H1 (cell line): Measurements from ENCODE around the gene GRID1. TPM values are rescaled to one million over a fixed set of nuclear protein-coding genes. Genes with fewer than 3 reads are reported as not detected.

Experiments used
- BRCA1 ChIP-seq: IDR thresholded peaks from 2 replicates; pipeline ENCODE4 v1.6.1; 2012; ENCODE audit warnings: low read depth, low read length, improper control_type of control experiment
- CTBP2 ChIP-seq: IDR thresholded peaks from 2 replicates; pipeline ENCODE4 v1.7.0; 2011; ENCODE audit warnings: borderline replicate concordance, mild to moderate bottlenecking, moderate library complexity, mixed read lengths, low read length; ENCODE audit not compliant: insufficient read depth, insufficient read length
- CTCF ChIP-seq, 3 experiments: IDR thresholded peaks; 1 replicate in 2 of 3; 2 replicates in 1 of 3; pipeline versions ENCODE4 v1.5.1 to v1.6.1; 2011; ENCODE audit warnings: low read length in 3 of 3, mild to moderate bottlenecking in 3 of 3, inconsistent platforms in 2 of 3, low read depth in 1 of 3, moderate library complexity in 1 of 3; ENCODE audit not compliant: insufficient read depth in 1 of 3; ENCODE audit errors: control extremely low read depth in 1 of 3
- POU5F1 ChIP-seq: IDR thresholded peaks from 2 replicates; pipeline ENCODE4 v1.6.1; 2011; ENCODE audit warnings: low read depth, mild to moderate bottlenecking, low read length, moderate library complexity
- TAF1 ChIP-seq: IDR thresholded peaks from 2 replicates; pipeline ENCODE4 v1.6.1; 2011; ENCODE audit warnings: mild to moderate bottlenecking, low read depth, low read length
- polyA plus RNA-seq, 7 experiments: library from polyadenylated mRNA; depleted of rRNA in 3 of 7; stranded (reverse) in 5 of 7; unstranded in 2 of 7; fragments of >200 nt in 5 of 7; fragments of 200-250 nt in 2 of 7; gene quantifications; 1 replicate in 5 of 7; 2 replicates in 1 of 7; 4 replicates in 1 of 7; pipeline versions ENCODE4 v1.2.1 to v1.2.3, GENCODE V29; 2011 to 2013; ENCODE audit warnings: missing spikeins in 2 of 7, mixed read lengths in 2 of 7
- total RNA-seq: library from RNA; stranded (reverse); fragmentation: NEBNext Ultra II Directional; extraction: Animal tissue kit (Norgen Biotek cat#: 25700); gene quantifications from 2 replicates; pipeline ENCODE4 v1.2.1, GENCODE V29; 2021

Gene GRID1
- total and polyA plus RNA-seq, 2 of the 8 experiments (the other 6 are each of a cell fraction or from before 2014, with no cell fraction given): 0.22 to 0.30 TPM

- TF ChIP-seq POU5F1 (no peak), CTBP2 (no peak), TAF1 (no peak), CTCF (IDR thresholded peaks at IDR 0.05; ENCODE audit: control extremely low read depth in 1 of 3, insufficient read depth in 1 of 3, low read depth in 1 of 3, low read length in 3 of 3) (no peak), BRCA1 (no peak)
These were observed 136.6 kb downstream of the GRID1 start (continued) for GRCh38 chr10:86229811-86230556.
